Measurements from ENCODE around the gene LOC101059915.

The LOC101059915 gene

DNA sequence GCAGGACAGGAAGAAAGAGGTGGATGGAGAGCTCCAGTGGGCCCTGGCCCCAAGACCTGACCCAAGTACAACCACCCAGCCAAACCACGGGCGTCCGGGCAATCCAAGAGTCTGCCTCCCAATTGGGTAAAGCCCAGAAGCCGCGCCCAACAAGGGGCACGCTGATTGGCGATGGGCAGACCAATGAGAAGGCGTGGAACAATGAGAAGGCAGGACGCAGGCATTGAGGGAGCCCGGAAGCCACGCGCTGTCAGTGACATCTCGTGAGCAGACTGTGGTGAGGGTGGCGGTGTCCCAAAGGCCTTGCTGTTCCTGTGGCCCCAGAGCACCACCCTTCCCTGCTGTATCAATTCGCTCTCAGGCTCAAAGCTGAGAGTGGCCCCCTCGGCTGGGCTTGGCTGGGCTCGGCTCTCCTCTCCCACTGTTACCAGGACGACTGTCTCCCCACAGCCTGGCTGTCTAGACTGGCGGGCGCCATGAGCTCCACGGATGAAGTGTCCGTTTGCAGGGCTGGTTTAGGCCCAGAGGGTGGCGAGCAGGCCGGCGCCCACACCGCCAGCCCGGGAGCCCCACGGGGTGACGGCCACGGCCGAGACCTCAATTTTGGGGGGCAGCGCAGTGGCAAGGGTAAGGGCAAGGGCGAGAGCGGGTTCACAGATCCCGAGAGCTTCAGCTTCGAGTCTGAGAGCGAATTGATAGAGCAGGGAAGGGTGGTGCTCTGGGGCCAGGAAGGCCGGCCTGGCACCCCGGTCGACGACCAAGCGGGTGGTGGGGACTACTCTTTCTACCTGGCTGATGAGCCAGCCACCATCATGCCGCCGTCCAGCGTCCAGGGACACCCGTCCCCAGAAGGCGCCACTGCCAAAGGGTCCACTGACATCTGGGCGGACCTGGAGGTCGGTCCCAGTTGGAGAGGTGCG is at the start of gene LOC101059915:
TSS of gene LOC101059915 (plus strand) at position 219 of the 920 bp plus-strand sequence.
- TF ChIP-seq, protein P1, sequence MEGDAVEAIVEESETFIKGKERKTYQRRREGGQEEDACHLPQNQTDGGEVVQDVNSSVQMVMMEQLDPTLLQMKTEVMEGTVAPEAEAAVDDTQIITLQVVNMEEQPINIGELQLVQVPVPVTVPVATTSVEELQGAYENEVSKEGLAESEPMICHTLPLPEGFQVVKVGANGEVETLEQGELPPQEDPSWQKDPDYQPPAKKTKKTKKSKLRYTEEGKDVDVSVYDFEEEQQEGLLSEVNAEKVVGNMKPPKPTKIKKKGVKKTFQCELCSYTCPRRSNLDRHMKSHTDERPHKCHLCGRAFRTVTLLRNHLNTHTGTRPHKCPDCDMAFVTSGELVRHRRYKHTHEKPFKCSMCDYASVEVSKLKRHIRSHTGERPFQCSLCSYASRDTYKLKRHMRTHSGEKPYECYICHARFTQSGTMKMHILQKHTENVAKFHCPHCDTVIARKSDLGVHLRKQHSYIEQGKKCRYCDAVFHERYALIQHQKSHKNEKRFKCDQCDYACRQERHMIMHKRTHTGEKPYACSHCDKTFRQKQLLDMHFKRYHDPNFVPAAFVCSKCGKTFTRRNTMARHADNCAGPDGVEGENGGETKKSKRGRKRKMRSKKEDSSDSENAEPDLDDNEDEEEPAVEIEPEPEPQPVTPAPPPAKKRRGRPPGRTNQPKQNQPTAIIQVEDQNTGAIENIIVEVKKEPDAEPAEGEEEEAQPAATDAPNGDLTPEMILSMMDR (IDR thresholded peaks at IDR 0.05; ENCODE audit: control insufficient read depth, extremely low read depth, insufficient read depth) = no peak
- no peak for DNase-seq (ENCODE audit: low read depth)
- no peak within 1 kb of the TSS for H3K4me3 ChIP-seq (ENCODE audit: low read depth, low read length)

DNA sequence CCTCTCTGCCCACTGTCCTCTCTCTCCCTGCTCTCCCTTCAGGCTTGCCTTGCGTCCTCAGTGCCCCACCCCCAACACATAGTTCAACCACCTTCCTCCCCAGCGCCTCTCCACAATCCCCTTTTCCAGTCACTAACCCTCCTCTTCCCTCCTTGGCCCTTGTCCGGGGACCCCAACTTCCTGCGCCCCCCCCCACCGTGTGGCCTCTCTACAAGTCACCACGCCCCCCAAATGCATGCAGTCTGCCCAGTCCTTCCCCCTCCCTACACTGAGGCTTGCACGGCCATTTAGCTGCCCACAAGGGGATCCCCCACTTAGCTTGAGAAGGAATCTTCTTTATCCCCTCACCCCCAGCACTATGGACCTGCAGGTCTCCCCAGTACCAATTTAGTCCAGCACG is 49.6 kb upstream of the LOC101059915 start:
- H3K4me3 ChIP-seq (ENCODE audit: low read depth, low read length) = no peak overlapping the region
- TF ChIP-seq, protein P1 (IDR thresholded peaks at IDR 0.05; ENCODE audit: control insufficient read depth, extremely low read depth, insufficient read depth) = no peak
- DNase-seq (ENCODE audit: low read depth) = no peak

DNA sequence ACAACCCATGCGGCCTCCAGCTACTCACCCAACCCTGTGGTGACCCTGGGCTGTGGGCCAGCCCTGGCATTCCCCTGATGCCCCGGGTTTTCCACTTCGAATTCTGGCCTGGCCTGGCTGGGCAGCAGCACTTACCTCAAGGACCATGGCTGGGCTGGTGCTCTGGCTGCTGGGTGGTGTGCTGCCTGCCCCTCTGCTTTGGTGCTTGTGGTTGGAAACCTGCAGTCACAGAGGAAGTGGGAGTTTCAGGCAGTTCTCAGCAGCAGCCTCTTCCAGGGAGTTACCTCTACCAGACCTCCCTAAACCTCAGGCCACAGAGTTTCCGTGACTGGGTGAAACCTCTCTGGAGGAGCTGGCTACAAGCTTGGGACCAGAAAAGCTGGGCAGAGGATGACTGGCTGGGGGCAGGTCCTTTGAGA is 49.0 kb upstream of the LOC101059915 start, which contains the start of gene CXCR3:
TSS of gene CXCR3 (minus strand) at position 209 of the 419 bp plus-strand sequence. CDS start at position 147, 62 bp downstream.
- no peak for DNase-seq (ENCODE audit: low read depth)
- TF ChIP-seq, protein P1 (IDR thresholded peaks at IDR 0.05; ENCODE audit: control insufficient read depth, extremely low read depth, insufficient read depth) = no peak
- no peak within 1 kb of the TSS for H3K4me3 ChIP-seq (ENCODE audit: low read depth, low read length)

- TF ChIP-seq, protein P1 (IDR thresholded peaks at IDR 0.05; ENCODE audit: control insufficient read depth, extremely low read depth, insufficient read depth) = no peak
- no peak for DNase-seq (ENCODE audit: low read depth)
- H3K4me3 ChIP-seq (ENCODE audit: low read depth, low read length) = no peak overlapping the region
Measured at GRCh38 chrX:71618787-71619186, 48.6 kb upstream of the LOC101059915 start.

GRCh38 chrX:71619193-71619592 is 48.2 kb upstream of the LOC101059915 start:
- no peak for DNase-seq (ENCODE audit: low read depth)
- TF ChIP-seq, protein P1 (IDR thresholded peaks at IDR 0.05; ENCODE audit: control insufficient read depth, extremely low read depth, insufficient read depth) = no peak
- no peak overlapping the region for H3K4me3 ChIP-seq (ENCODE audit: low read depth, low read length)

- H3K4me3 ChIP-seq (ENCODE audit: low read depth, low read length) = no peak overlapping the region
- TF ChIP-seq, protein P1 (IDR thresholded peaks at IDR 0.05; ENCODE audit: control insufficient read depth, extremely low read depth, insufficient read depth) = no peak
- no peak for DNase-seq (ENCODE audit: low read depth)
Measured at GRCh38 chrX:71619986-71620385, 47.4 kb upstream of the LOC101059915 start.

All from LNCaP clone FGC (cell line).